ENCODE data around the gene DPPA3. TPM values are rescaled to one million over a fixed set of nuclear protein-coding genes. Genes with fewer than 3 reads are reported as not detected.
"Not testable (repeated sequence)": the region's sequence is repeated elsewhere in the genome, so short reads cannot be mapped to it uniquely, and the experiment has no call there.

Gene DPPA3
- total RNA-seq, 3 donors from 2014 or later (not counting 1 experiment from before 2014, with no cell fraction given), result not detected

DNA sequence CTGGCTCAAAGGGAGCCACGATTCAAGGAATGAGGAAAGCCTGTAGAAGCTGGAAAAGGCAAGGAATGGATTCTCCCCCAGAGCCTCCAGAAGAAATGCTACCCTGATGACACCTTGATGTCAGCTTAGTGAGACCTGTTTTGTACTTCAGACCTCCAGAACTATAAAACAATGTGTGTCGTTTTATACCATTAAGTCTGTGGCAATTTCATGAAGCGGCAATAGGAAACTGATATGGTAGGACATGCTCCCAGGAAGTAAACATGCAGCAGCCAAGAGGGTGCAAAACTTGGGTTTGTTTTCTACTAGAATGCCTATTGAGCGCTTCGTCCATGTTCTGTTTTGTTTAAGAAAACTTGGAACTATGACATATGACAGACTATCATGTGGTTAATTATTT, 43.1 kb upstream of the DPPA3 start:
- ATAC-seq (no peak), DNase-seq (no peak)
- Histone ChIP-seq H3K27me3 (ENCODE audit: control insufficient read depth, insufficient read depth, low read length) (no peaks in the 10 kb centered on the region), H3K4me1 (ENCODE audit: control insufficient read depth, insufficient read depth, low read length) (no peaks in the 10 kb centered on the region), H3K9me3 (ENCODE audit: control insufficient read depth, insufficient read depth, low read length) (no peaks in the 10 kb centered on the region), H3K36me3 (ENCODE audit: control insufficient read depth, insufficient read depth, low read length) (no peaks in the 10 kb centered on the region), H3K4me3 (ENCODE audit: low read length) (no peak overlapping the region), H3K27ac (ENCODE audit: low read length) (no peak overlapping the region)
- Mint-ChIP-seq H3K36me3 (no peaks in the 10 kb centered on the region), H3K4me1 (no peaks in the 10 kb centered on the region), H3K27me3 (ENCODE audit: low read depth in 2 of 2) (no peaks in the 10 kb centered on the region), H3K9me3 (no peaks in the 10 kb centered on the region), H3K4me3 (no peak overlapping the region), H3K27ac (no peak overlapping the region)
- intact Hi-C loops (cut with micrococcal nuclease), result no loop called here
- WGBS (ENCODE audit: insufficient coverage), result 87% methylated on average over 5 of the region's 5 CpGs
- TF ChIP-seq, protein P1, sequence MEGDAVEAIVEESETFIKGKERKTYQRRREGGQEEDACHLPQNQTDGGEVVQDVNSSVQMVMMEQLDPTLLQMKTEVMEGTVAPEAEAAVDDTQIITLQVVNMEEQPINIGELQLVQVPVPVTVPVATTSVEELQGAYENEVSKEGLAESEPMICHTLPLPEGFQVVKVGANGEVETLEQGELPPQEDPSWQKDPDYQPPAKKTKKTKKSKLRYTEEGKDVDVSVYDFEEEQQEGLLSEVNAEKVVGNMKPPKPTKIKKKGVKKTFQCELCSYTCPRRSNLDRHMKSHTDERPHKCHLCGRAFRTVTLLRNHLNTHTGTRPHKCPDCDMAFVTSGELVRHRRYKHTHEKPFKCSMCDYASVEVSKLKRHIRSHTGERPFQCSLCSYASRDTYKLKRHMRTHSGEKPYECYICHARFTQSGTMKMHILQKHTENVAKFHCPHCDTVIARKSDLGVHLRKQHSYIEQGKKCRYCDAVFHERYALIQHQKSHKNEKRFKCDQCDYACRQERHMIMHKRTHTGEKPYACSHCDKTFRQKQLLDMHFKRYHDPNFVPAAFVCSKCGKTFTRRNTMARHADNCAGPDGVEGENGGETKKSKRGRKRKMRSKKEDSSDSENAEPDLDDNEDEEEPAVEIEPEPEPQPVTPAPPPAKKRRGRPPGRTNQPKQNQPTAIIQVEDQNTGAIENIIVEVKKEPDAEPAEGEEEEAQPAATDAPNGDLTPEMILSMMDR (IDR thresholded peaks at IDR 0.05), result no peak

DNA sequence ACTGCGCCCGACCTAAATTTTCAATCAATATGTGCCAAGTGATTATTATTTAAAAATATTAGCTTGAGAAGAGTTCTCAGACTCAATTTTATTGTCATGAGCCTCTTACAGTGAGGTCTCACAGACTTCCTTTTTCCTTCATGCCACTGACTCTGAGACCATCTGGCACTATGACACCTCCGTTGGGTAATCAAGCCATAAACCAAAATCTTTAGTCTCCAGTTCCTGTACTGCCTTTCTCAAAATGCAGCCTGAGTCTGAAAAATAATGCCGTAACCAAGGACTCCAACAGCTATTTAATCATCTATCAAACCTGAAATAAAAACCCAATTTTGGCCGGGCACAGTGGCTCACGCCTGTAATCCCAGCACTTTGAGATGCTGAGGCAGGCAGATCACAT, 35.8 kb upstream of the DPPA3 start:
- H3K4me1 ChIP-seq (ENCODE audit: control insufficient read depth, insufficient read depth, low read length); ATAC-seq; H3K27me3 ChIP-seq (ENCODE audit: control insufficient read depth, insufficient read depth, low read length); H3K27ac Mint-ChIP-seq; H3K4me3 Mint-ChIP-seq; intact Hi-C loops (cut with micrococcal nuclease); H3K9me3 Mint-ChIP-seq; H3K36me3 Mint-ChIP-seq; DNase-seq; H3K27ac ChIP-seq (ENCODE audit: low read length); H3K9me3 ChIP-seq (ENCODE audit: control insufficient read depth, insufficient read depth, low read length); H3K4me1 Mint-ChIP-seq; H3K36me3 ChIP-seq (ENCODE audit: control insufficient read depth, insufficient read depth, low read length); H3K4me3 ChIP-seq (ENCODE audit: low read length): not testable (repeated sequence)
- peaks cover 5 to 13% of the 10 kb centered on the region in 2 donors for H3K27me3 Mint-ChIP-seq (ENCODE audit: low read depth in 2 of 2)
- WGBS (ENCODE audit: insufficient coverage), result 22% methylated on average over 4 of the region's 6 CpGs

DNA sequence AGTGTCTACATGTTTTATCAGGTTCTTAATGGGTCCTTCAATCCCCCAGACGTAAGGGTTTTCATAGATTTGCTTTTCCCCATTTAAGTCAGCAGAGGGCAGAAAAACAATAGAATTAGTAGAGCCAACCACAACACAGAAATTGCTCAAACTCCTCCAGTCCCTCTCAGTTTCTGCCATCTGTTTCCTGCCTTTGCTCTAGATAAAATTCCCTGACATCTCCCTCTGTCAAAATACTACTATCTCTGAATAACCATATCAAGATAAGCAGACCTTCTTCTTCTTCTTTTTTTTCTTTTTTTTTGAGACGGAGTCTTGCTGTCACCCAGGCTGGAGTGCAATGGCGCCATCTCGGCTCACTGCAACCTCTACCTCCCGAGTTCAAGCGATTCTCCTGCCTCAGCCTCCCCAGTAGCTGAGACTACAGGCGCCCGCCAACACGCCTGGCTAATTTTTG, 33.8 kb upstream of the DPPA3 start:
- H3K4me1 Mint-ChIP-seq; H3K27ac Mint-ChIP-seq; H3K9me3 Mint-ChIP-seq; H3K27ac ChIP-seq (ENCODE audit: low read length); H3K36me3 Mint-ChIP-seq; H3K27me3 ChIP-seq (ENCODE audit: control insufficient read depth, insufficient read depth, low read length); H3K9me3 ChIP-seq (ENCODE audit: control insufficient read depth, insufficient read depth, low read length); H3K4me3 ChIP-seq (ENCODE audit: low read length); H3K36me3 ChIP-seq (ENCODE audit: control insufficient read depth, insufficient read depth, low read length); H3K4me3 Mint-ChIP-seq; H3K4me1 ChIP-seq (ENCODE audit: control insufficient read depth, insufficient read depth, low read length): not testable (repeated sequence)
- TF ChIP-seq, protein P1 (IDR thresholded peaks at IDR 0.05), result peak; percentile 20
- peak in 2 of 3 donors; percentile 55 to 76 for ATAC-seq
- 5% methylated on average over 6 of the region's 9 CpGs for WGBS (ENCODE audit: insufficient coverage)
- peak in 1 of 2 donors; percentile 49 for DNase-seq
- intact Hi-C loops (cut with micrococcal nuclease), result loop anchor here (1.0 kb wide), 1 partner anchor 130 kb away; no protein-coding TSS in a partner anchor
- peaks cover 5 to 13% of the 10 kb centered on the region in 2 donors for H3K27me3 Mint-ChIP-seq (ENCODE audit: low read depth in 2 of 2)

DNA sequence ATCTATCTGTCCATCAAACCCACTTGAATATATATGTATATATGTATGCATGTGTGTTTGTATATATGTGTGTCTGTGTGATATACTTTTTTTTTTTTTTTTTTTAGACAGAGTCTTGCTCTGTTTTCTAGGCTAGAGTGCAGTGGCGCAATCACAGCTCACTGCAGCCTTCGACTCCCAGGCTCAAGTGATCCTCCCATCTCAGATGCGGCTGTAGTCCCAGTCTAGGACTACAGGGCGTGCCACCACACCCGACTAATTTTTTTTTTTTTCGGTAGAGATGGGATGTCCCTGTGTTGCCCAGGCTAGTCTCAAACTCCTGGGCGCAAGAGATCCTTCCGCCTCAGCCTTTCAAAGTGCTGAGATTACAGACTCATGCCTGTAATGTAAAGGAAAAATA, 32.5 kb upstream of the DPPA3 start:
- DNase-seq, result no peak
- TF ChIP-seq, protein P1 (IDR thresholded peaks at IDR 0.05), result no peak

More for the DNA sequence above, 32.5 kb upstream of the DPPA3 start:
- no peak overlapping the region for H3K4me3 Mint-ChIP-seq
- Histone ChIP-seq H3K27me3 (ENCODE audit: control insufficient read depth, insufficient read depth, low read length) (no peaks in the 10 kb centered on the region), H3K36me3 (ENCODE audit: control insufficient read depth, insufficient read depth, low read length) (no peaks in the 10 kb centered on the region), H3K4me3 (ENCODE audit: low read length) (no peak overlapping the region), H3K4me1 (ENCODE audit: control insufficient read depth, insufficient read depth, low read length) (no peaks in the 10 kb centered on the region), H3K9me3 (ENCODE audit: control insufficient read depth, insufficient read depth, low read length) (no peaks in the 10 kb centered on the region), H3K27ac (ENCODE audit: low read length) (no peak overlapping the region)
- intact Hi-C loops (cut with micrococcal nuclease), result no loop called here
- ATAC-seq, result no peak
- 89% methylated on average over 8 of the region's 8 CpGs for WGBS (ENCODE audit: insufficient coverage)
- H3K27ac Mint-ChIP-seq, result no peak overlapping the region
- peaks cover 5 to 13% of the 10 kb centered on the region in 2 donors for H3K27me3 Mint-ChIP-seq (ENCODE audit: low read depth in 2 of 2)
- no peaks in the 10 kb centered on the region for H3K9me3 Mint-ChIP-seq
- H3K36me3 Mint-ChIP-seq, result no peaks in the 10 kb centered on the region
- H3K4me1 Mint-ChIP-seq, result peaks cover 0 to 7% of the 10 kb centered on the region in 2 donors
